ENCODE data around the gene PELI1. TPM values are rescaled to one million over a fixed set of nuclear protein-coding genes. Genes with fewer than 3 reads are reported as not detected.

The PELI1 gene
- polyA plus RNA-seq, 1 donor from 2014 or later = 34.9 TPM

- Histone ChIP-seq H3F3A (ENCODE audit: insufficient read depth, low read length, poor library complexity, severe bottlenecking) (peaks cover 1% of the 10 kb centered on the region), H3K9me2 (ENCODE audit: insufficient read depth, low read length) (no peaks in the 10 kb centered on the region), H3K36me3 (ENCODE audit: insufficient read depth, low read length) (no peaks in the 10 kb centered on the region), H3K79me2 (replicated peaks; ENCODE audit: insufficient read depth, low read length) (peaks cover 85% of the 10 kb centered on the region), H3K4me2 (ENCODE audit: low read length) (no peak overlapping the region), H3K27me3 (ENCODE audit: insufficient read depth, low read depth, low read length) (no peaks in the 10 kb centered on the region), H3K9me3 (ENCODE audit: low read length) (no peaks in the 10 kb centered on the region), H3K27ac (ENCODE audit: low read length) (no peak overlapping the region), H3K9ac (ENCODE audit: low read length) (no peak overlapping the region), H2AFZ (ENCODE audit: low read depth, low read length) (no peak overlapping the region), H3K4me3 (ENCODE audit: low read length) (no peak overlapping the region), H4K20me1 (ENCODE audit: insufficient read depth) (no peaks in the 10 kb centered on the region)
- TF ChIP-seq, protein P1, sequence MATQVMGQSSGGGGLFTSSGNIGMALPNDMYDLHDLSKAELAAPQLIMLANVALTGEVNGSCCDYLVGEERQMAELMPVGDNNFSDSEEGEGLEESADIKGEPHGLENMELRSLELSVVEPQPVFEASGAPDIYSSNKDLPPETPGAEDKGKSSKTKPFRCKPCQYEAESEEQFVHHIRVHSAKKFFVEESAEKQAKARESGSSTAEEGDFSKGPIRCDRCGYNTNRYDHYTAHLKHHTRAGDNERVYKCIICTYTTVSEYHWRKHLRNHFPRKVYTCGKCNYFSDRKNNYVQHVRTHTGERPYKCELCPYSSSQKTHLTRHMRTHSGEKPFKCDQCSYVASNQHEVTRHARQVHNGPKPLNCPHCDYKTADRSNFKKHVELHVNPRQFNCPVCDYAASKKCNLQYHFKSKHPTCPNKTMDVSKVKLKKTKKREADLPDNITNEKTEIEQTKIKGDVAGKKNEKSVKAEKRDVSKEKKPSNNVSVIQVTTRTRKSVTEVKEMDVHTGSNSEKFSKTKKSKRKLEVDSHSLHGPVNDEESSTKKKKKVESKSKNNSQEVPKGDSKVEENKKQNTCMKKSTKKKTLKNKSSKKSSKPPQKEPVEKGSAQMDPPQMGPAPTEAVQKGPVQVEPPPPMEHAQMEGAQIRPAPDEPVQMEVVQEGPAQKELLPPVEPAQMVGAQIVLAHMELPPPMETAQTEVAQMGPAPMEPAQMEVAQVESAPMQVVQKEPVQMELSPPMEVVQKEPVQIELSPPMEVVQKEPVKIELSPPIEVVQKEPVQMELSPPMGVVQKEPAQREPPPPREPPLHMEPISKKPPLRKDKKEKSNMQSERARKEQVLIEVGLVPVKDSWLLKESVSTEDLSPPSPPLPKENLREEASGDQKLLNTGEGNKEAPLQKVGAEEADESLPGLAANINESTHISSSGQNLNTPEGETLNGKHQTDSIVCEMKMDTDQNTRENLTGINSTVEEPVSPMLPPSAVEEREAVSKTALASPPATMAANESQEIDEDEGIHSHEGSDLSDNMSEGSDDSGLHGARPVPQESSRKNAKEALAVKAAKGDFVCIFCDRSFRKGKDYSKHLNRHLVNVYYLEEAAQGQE (IDR thresholded peaks at IDR 0.05; ENCODE audit: borderline replicate concordance) = no peak
- no peak for TF ChIP-seq TAF1 (IDR thresholded peaks at IDR 0.05; ENCODE audit: low read depth)
- no peak for TF ChIP-seq POLR2AphosphoS5 (IDR thresholded peaks at IDR 0.05)
- TF ChIP-seq, protein P2, sequence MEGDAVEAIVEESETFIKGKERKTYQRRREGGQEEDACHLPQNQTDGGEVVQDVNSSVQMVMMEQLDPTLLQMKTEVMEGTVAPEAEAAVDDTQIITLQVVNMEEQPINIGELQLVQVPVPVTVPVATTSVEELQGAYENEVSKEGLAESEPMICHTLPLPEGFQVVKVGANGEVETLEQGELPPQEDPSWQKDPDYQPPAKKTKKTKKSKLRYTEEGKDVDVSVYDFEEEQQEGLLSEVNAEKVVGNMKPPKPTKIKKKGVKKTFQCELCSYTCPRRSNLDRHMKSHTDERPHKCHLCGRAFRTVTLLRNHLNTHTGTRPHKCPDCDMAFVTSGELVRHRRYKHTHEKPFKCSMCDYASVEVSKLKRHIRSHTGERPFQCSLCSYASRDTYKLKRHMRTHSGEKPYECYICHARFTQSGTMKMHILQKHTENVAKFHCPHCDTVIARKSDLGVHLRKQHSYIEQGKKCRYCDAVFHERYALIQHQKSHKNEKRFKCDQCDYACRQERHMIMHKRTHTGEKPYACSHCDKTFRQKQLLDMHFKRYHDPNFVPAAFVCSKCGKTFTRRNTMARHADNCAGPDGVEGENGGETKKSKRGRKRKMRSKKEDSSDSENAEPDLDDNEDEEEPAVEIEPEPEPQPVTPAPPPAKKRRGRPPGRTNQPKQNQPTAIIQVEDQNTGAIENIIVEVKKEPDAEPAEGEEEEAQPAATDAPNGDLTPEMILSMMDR (IDR thresholded peaks at IDR 0.05; ENCODE audit: poor library complexity, severe bottlenecking) = no peak
Observed at GRCh38 chr2:64139956-64140355, 4.3 kb downstream of the PELI1 start.

- no peak for TF ChIP-seq RAD21 (conservative IDR thresholded peaks at IDR 0.05)
- TF ChIP-seq, protein P1 (IDR thresholded peaks at IDR 0.05; ENCODE audit: borderline replicate concordance) = no peak
- no peak for TF ChIP-seq EP300 (conservative IDR thresholded peaks at IDR 0.05; ENCODE audit: poor library complexity, severe bottlenecking)
- no peak for TF ChIP-seq SMC3 (conservative IDR thresholded peaks at IDR 0.05; ENCODE audit: poor library complexity)
- Histone ChIP-seq H3K9me3 (ENCODE audit: low read length) (no peaks in the 10 kb centered on the region), H3K4me2 (ENCODE audit: low read length) (no peak overlapping the region), H3K27ac (ENCODE audit: low read length) (no peak overlapping the region), H3K27me3 (ENCODE audit: insufficient read depth, low read depth, low read length) (no peaks in the 10 kb centered on the region), H2AFZ (ENCODE audit: low read depth, low read length) (no peak overlapping the region), H3F3A (ENCODE audit: insufficient read depth, low read length, poor library complexity, severe bottlenecking) (peaks cover 3% of the 10 kb centered on the region), H4K20me1 (ENCODE audit: insufficient read depth) (no peaks in the 10 kb centered on the region), H3K79me2 (replicated peaks; ENCODE audit: insufficient read depth, low read length) (peaks cover 91% of the 10 kb centered on the region), H3K9me2 (ENCODE audit: insufficient read depth, low read length) (no peaks in the 10 kb centered on the region), H3K9ac (ENCODE audit: low read length) (no peak overlapping the region), H3K4me3 (ENCODE audit: low read length) (no peak overlapping the region), H3K36me3 (ENCODE audit: insufficient read depth, low read length) (no peaks in the 10 kb centered on the region)
Observed at GRCh38 chr2:64137996-64138395, 6.2 kb downstream of the PELI1 start.

Data from neural cell (in vitro differentiated cells).